Adrenal gland (tissue), 12 donors: Measurements from ENCODE around the gene LAYN. TPM values are rescaled to one million over a fixed set of nuclear protein-coding genes. Genes with fewer than 3 reads are reported as not detected.

Source experiments
- DNase-seq, 7 donors: peaks; one replicate each; pipeline ENCODE4 v3.0.0-alpha.2; 2019 to 2020
- H3K27ac ChIP-seq, 5 donors: fragments of 200-600 bp; sonication (generic) in 4 of 5; 1 replicate in 3 of 5; 2 replicates in 2 of 5; pipeline versions ENCODE4 v1.5.1 to v1.8.0; 2016 to 2020; ENCODE audit warnings: mild to moderate bottlenecking in 1 of 5
- H3K27me3 ChIP-seq: fragments of 200-600 bp; 2 replicates; pipeline ENCODE4 v1.8.0; 2021
- H3K36me3 ChIP-seq, 2 donors: fragments of 200-600 bp; replicated peaks in 1 of 2; 1 replicate in 1 of 2; 2 replicates in 1 of 2; pipeline versions ENCODE4 v1.5.1 to v1.8.0; 2018 to 2022
- H3K4me1 ChIP-seq, 2 donors: fragments of 200-600 bp; replicated peaks in 1 of 2; 1 replicate in 1 of 2; 2 replicates in 1 of 2; pipeline versions ENCODE4 v1.5.1 to v1.8.0; 2018 to 2021
- H3K4me3 ChIP-seq, 4 donors: fragments of 200-600 bp; sonication (generic) in 3 of 4; one replicate each; pipeline ENCODE4 v1.5.1; 2016 to 2018
- H3K9me3 ChIP-seq, 3 donors: fragments of 200-600 bp; sonication (generic) in 1 of 3; replicated peaks in 1 of 3; 1 replicate in 2 of 3; 2 replicates in 1 of 3; pipeline versions ENCODE4 v1.5.1 to v1.8.0; 2016 to 2021
- POLR2A ChIP-seq, 2 donors: fragments of 450-650 bp; IDR thresholded peaks; one replicate each; pipeline ENCODE4 v1.6.1; 2017; ENCODE audit warnings: antibody characterized with exemption in 2 of 2, mild to moderate bottlenecking in 2 of 2, moderate library complexity in 1 of 2
- WGBS, 4 donors: extraction: QIAGEN DNeasy Blood & Tissue Kit in 2 of 4; methylation state at CpG; one replicate each; pipeline versions ENCODE4 v1.1.5 to v1.1.7; 2013 to 2017; 5-methylcytosine and 5-hydroxymethylcytosine counted together
- intact Hi-C, 2 donors: fragments of 100-400 bp; cut with DNase I; formaldehyde crosslinking; loops; one replicate each; pipeline versions ENCODE4 v1.14.1 to v1.15.0; 2022 to 2023
- polyA plus RNA-seq, 3 donors: library from polyadenylated mRNA; stranded (reverse); fragments of 200-250 nt in 2 of 3; fragments of 350-450 nt in 1 of 3; fragmentation: Illumina TruSeq in 1 of 3; extraction: RNeasy Lipid Tissue Mini Kit (QIAGEN cat#74804) in 1 of 3; gene quantifications; one replicate each; pipeline ENCODE4 v1.2.3, GENCODE V29; 2013 to 2014
- total RNA-seq, 9 donors: library from RNA; depleted of rRNA in 4 of 9; stranded (reverse); fragments of >200 nt in 4 of 9; fragments of 120-200 nt in 1 of 9; fragmentation: NEBNext Ultra II Directional in 1 of 9; extraction: Animal tissue kit (Norgen Biotek cat#: 25700) in 1 of 9; gene quantifications; one replicate each; pipeline versions ENCODE4 v1.1.0 to v1.2.4, GENCODE V29; 2013 to 2023
- TF ChIP-seq, protein P1 (sequence below), 6 experiments: fragments of 450-650 bp in 4 of 6; fragments of 200-600 bp in 2 of 6; sonication (generic) in 1 of 6; IDR thresholded peaks; 1 replicate in 5 of 6; 2 replicates in 1 of 6; pipeline versions ENCODE4 v1.5.1 to v1.8.0; 2016 to 2021; ENCODE audit warnings: antibody characterized with exemption in 6 of 6, mild to moderate bottlenecking in 2 of 6, moderate library complexity in 1 of 6
- donor health status: healthy with polysubstance abuse.
- donor health status: Bipolar disorder and iron deficiency.
- donor health status: DM: yes; HTN: yes; CAD: no.
- donor health status: DM: no; HTN: no; CAD: no.
- donor health status: DM: no; HTN: no; CAD: no.
- donor health status: DM: yes; HTN: yes; CAD: no.

The LAYN gene
- total and polyA plus RNA-seq, 12 donors: 1.5 to 5.4 (median 2.2) TPM

- TF ChIP-seq, protein P1, sequence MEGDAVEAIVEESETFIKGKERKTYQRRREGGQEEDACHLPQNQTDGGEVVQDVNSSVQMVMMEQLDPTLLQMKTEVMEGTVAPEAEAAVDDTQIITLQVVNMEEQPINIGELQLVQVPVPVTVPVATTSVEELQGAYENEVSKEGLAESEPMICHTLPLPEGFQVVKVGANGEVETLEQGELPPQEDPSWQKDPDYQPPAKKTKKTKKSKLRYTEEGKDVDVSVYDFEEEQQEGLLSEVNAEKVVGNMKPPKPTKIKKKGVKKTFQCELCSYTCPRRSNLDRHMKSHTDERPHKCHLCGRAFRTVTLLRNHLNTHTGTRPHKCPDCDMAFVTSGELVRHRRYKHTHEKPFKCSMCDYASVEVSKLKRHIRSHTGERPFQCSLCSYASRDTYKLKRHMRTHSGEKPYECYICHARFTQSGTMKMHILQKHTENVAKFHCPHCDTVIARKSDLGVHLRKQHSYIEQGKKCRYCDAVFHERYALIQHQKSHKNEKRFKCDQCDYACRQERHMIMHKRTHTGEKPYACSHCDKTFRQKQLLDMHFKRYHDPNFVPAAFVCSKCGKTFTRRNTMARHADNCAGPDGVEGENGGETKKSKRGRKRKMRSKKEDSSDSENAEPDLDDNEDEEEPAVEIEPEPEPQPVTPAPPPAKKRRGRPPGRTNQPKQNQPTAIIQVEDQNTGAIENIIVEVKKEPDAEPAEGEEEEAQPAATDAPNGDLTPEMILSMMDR (IDR thresholded peaks at IDR 0.05): no peak
- TF ChIP-seq POLR2A (IDR thresholded peaks at IDR 0.05): no peak
- no peak for DNase-seq
- H3K27ac ChIP-seq: no peak overlapping the region
- no peaks in the 10 kb centered on the region for H3K27me3 ChIP-seq
- H3K4me3 ChIP-seq: no peak overlapping the region
- H3K9me3 ChIP-seq: no peaks in the 10 kb centered on the region
- no peaks in the 10 kb centered on the region for H3K4me1 ChIP-seq
- H3K36me3 ChIP-seq: no peaks in the 10 kb centered on the region
- intact Hi-C loops: loop anchor here in 1 of 2 donors (5.0 kb wide), 1 partner anchor 260 kb away; no protein-coding TSS in a partner anchor
Observed at GRCh38 chr11:111582163-111582562, 41.6 kb downstream of the LAYN start.

DNA sequence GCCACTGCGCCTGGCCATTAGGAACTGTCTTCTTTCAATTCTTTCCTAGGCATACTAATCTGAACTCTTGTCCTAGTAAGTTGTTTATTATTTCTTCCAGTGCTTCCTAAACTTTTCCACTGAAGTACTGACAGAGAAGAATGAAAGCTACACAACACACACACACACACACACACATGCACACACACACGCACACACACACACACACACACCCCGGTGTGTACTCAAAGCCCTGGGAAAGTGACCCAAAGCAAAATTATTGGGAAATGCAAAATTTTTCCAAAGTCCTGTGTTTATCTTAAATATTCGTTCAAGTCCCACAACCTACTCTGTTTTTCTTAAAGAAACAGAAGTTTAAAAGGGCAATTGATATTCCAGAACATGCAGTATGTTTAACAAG is 42.4 kb downstream of the LAYN start:
- intact Hi-C loops: loop anchor here in 1 of 2 donors (5.0 kb wide), 1 partner anchor 259 kb away; no protein-coding TSS in a partner anchor
- H3K9me3 ChIP-seq: no peaks in the 10 kb centered on the region
- H3K27me3 ChIP-seq: no peaks in the 10 kb centered on the region
- H3K4me1 ChIP-seq: no peaks in the 10 kb centered on the region
- no peak overlapping the region for H3K27ac ChIP-seq
- no peak for DNase-seq
- 57 to 71% (median 64%) methylated on average over 4 of the region's 4 CpGs for WGBS, 4 donors
- H3K4me3 ChIP-seq: no peak overlapping the region
- TF ChIP-seq, protein P1 (IDR thresholded peaks at IDR 0.05): no peak
- TF ChIP-seq POLR2A (IDR thresholded peaks at IDR 0.05): no peak
- no peaks in the 10 kb centered on the region for H3K36me3 ChIP-seq

GRCh38 chr11:111585371-111585770 is 44.9 kb downstream of the LAYN start:
- 44 to 46% (median 45%) methylated on average over 2 of the region's 2 CpGs for WGBS, 4 donors

DNA sequence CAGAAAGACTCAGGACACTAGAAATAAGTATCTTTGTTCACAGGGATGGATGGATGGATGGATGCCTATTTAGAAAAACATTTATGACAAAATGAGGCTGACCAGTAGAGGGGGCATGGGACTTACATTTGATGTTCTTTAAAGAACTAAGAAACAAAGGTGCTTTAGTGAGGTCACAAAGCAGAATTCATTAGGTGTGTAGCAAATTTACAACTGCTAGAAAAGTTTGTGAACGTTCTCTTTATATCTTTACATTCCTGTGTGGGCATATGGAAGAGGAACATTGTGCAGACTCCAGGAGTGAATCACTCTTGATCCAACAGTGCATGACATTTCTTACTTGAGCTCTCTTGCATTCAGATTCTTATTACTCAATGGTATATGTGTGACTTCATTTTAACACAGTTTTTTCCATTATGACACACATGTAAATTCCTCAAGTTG is 45.9 kb downstream of the LAYN start:
- Histone ChIP-seq H3K27me3 (no peaks in the 10 kb centered on the region), H3K36me3 (no peaks in the 10 kb centered on the region), H3K9me3 (no peaks in the 10 kb centered on the region), H3K4me1 (no peaks in the 10 kb centered on the region), H3K4me3 (no peak overlapping the region), H3K27ac (no peak overlapping the region)
- 14 to 20% (median 17%) methylated on average over 1 of the region's 1 CpG for WGBS, 4 donors
- intact Hi-C loops: no loop called here
- TF ChIP-seq, protein P1 (IDR thresholded peaks at IDR 0.05): peak; percentile 46 to 64 (median 56)
- no peak for TF ChIP-seq POLR2A (IDR thresholded peaks at IDR 0.05)
- peak in 2 of 7 donors; percentile 55 to 56 for DNase-seq

More at GRCh38 chr11:111585371-111585770, 44.9 kb downstream of the LAYN start:
- intact Hi-C loops: no loop called here
- Histone ChIP-seq H3K4me3 (no peak overlapping the region), H3K27ac (no peak overlapping the region), H3K27me3 (no peaks in the 10 kb centered on the region), H3K9me3 (no peaks in the 10 kb centered on the region), H3K36me3 (no peaks in the 10 kb centered on the region), H3K4me1 (no peaks in the 10 kb centered on the region)
- peak in 2 of 7 donors; percentile 21 to 38 for DNase-seq
- no peak for TF ChIP-seq POLR2A (IDR thresholded peaks at IDR 0.05)
- TF ChIP-seq, protein P1 (IDR thresholded peaks at IDR 0.05): no peak
